BJ (cell line): ENCODE data around the gene TMEM271. TPM values are rescaled to one million over a fixed set of nuclear protein-coding genes. Genes with fewer than 3 reads are reported as not detected.

Source experiments
- CTCF ChIA-PET: fragments of 350-600 bp; formaldehyde crosslinking; extraction: SDS; loops from one replicate; lab custom pipeline; 2021; ENCODE audit warnings: antibody characterized with exemption, inconsistent platforms; lab: Yijun Ruan, JAX
- POLR2A ChIA-PET: fragments of 300-600 bp; sonication (Branson Sonifier 250); formaldehyde crosslinking; extraction: SDS; loops from one replicate; lab custom pipeline; 2021; ENCODE audit warnings: antibody characterized with exemption; lab: Charles Lee
- DNase-seq: peaks from one replicate; pipeline ENCODE4 v3.0.0-alpha.2; 2011; ENCODE audit warnings: low read depth
- H3K27me3 ChIP-seq: 2 replicates; pipeline ENCODE4 v1.6.0; 2011; ENCODE audit warnings: low read length; ENCODE audit not compliant: control insufficient read depth, insufficient read depth
- H3K36me3 ChIP-seq: 2 replicates; pipeline ENCODE4 v1.5.1; 2011; ENCODE audit warnings: low read length; ENCODE audit not compliant: control insufficient read depth, insufficient read depth
- H3K4me3 ChIP-seq: 2 replicates; pipeline ENCODE4 v1.5.1; 2011; ENCODE audit warnings: low read depth, mild to moderate bottlenecking, control low read depth, low read length
- polyA plus RNA-seq: library from polyadenylated mRNA; depleted of rRNA; stranded (reverse); fragments of >200 nt; gene quantifications from 2 replicates; pipeline ENCODE4 v1.2.3, GENCODE V29; 2011
- TF ChIP-seq, protein P1 (sequence below): IDR thresholded peaks from 2 replicates; pipeline ENCODE4 v1.5.1; 2011; ENCODE audit warnings: low read depth, mild to moderate bottlenecking, control low read depth, inconsistent platforms, low read length, moderate library complexity; ENCODE audit not compliant: insufficient read depth

The TMEM271 gene
- polyA plus RNA-seq, 1 experiment: not detected

DNA sequence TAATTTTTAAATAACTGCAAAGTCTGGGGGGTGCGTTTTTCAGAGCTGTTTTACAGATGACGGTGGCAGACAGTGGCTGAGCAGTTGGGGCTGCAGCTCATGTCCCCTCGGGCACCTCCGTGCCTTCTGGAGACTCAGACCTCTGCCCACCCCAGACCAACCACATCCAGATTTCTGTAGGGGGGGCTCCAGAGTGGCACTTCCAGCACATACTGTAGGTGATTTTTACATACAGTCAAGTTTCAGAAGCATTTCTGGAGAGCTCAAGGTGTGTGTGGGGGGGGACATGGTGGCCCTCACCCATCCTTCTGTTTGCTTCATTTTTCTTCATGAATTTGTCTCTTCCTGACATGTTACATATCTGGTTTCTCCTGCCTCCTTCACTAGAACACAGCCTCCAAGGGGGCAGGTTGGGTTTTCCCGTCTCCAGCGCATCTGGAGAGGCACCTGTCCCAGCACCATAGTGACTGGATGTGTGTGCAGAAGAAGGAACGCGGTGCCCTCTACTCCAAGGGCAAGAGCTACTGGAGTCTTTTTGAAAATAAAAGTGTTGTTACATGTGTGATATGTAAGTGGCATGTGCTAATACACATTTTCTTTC lies 37.5 kb downstream of the TMEM271 start:
- POLR2A ChIA-PET: no interaction called here
- no peak overlapping the region for H3K4me3 ChIP-seq
- CTCF ChIA-PET: no interaction called here
- no peak for DNase-seq
- TF ChIP-seq, protein P1, sequence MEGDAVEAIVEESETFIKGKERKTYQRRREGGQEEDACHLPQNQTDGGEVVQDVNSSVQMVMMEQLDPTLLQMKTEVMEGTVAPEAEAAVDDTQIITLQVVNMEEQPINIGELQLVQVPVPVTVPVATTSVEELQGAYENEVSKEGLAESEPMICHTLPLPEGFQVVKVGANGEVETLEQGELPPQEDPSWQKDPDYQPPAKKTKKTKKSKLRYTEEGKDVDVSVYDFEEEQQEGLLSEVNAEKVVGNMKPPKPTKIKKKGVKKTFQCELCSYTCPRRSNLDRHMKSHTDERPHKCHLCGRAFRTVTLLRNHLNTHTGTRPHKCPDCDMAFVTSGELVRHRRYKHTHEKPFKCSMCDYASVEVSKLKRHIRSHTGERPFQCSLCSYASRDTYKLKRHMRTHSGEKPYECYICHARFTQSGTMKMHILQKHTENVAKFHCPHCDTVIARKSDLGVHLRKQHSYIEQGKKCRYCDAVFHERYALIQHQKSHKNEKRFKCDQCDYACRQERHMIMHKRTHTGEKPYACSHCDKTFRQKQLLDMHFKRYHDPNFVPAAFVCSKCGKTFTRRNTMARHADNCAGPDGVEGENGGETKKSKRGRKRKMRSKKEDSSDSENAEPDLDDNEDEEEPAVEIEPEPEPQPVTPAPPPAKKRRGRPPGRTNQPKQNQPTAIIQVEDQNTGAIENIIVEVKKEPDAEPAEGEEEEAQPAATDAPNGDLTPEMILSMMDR: no peak
- H3K27me3 ChIP-seq: no peaks in the 10 kb centered on the region
- peaks cover 10% of the 10 kb centered on the region for H3K36me3 ChIP-seq

DNA sequence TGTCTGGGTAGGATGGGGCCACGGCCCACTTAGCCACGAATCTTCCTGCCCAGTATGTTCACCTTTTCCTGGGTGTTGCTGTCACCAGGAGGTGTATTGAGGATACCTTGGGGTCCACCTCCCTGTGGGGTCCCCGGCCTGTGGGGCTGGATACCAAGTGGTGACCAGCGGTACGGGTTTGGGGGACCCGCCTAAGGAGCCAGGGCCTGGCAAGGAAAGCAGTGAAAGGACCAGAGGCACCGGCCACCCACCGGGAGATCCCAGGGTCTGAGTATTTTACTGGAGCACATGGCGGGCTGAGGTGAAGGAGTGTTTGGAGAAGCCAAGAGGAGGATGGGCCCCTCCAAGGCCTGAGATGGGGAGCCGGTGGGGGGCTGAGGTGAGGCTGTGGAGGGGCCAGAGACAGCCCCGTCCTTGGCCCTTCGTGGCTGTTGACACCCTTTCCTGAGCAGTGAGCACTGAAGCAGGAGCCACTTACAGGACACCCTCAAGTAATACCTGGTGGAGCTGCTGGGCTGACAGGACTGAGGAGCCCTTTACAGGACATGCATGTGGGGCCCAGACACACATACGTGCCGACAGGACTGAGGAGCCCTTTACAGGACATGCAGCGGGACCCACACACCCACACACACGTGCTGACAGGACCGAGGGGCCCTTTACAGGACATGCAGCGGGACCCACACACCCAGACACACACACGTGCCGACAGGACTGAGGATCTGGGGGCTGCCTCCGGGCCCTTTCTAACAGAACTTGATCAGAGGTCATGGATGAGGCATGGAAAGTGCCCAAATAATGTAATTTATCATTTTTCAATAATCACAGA lies 38.4 kb downstream of the TMEM271 start:
- ChIA-PET POLR2A (no interaction called here), CTCF (no interaction called here)
- Histone ChIP-seq H3K27me3 (no peaks in the 10 kb centered on the region), H3K4me3 (no peak overlapping the region), H3K36me3 (peaks cover 15% of the 10 kb centered on the region)
- TF ChIP-seq, protein P1: no peak
- no peak for DNase-seq

GRCh38 chr4:536351-536972 lies 39.6 kb downstream of the TMEM271 start:
- Histone ChIP-seq H3K27me3 (no peaks in the 10 kb centered on the region), H3K36me3 (peaks cover 25% of the 10 kb centered on the region), H3K4me3 (no peak overlapping the region)
- TF ChIP-seq, protein P1: no peak
- ChIA-PET CTCF (no interaction called here), POLR2A (no interaction called here)
- no peak for DNase-seq

GRCh38 chr4:535924-536281 lies 40.2 kb downstream of the TMEM271 start:
- TF ChIP-seq, protein P1: no peak
- Histone ChIP-seq H3K27me3 (no peaks in the 10 kb centered on the region), H3K4me3 (no peak overlapping the region), H3K36me3 (peaks cover 30% of the 10 kb centered on the region)
- ChIA-PET CTCF (no interaction called here), POLR2A (no interaction called here)
- no peak for DNase-seq

- peaks cover 31% of the 10 kb centered on the region for H3K36me3 ChIP-seq
- ChIA-PET CTCF (no interaction called here), POLR2A (no interaction called here)
- no peak overlapping the region for H3K4me3 ChIP-seq
- DNase-seq: no peak
- H3K27me3 ChIP-seq: no peaks in the 10 kb centered on the region
- TF ChIP-seq, protein P1: no peak
Measured at GRCh38 chr4:535181-535923, 40.7 kb downstream of the TMEM271 start.
